HepG2 (cell line): Measurements from ENCODE around the gene LMAN2. TPM values are rescaled to one million over a fixed set of nuclear protein-coding genes. Genes with fewer than 3 reads are reported as not detected.

ENCODE experiments used
- ATF7-NPFF ChIP-seq: sonication (generic); formaldehyde crosslinking; IDR thresholded peaks from 2 replicates; pipeline ENCODE4 v1.8.1; 2023; ENCODE audit warnings: mild to moderate bottlenecking, low read depth, missing genetic modification reagents, moderate library complexity
- HNRNPLL ChIP-seq: fragments of 200-400 bp; formaldehyde crosslinking; IDR thresholded peaks from 2 replicates; pipeline ENCODE4 v1.6.1; 2017; ENCODE audit warnings: mild to moderate bottlenecking, low read depth, low read length; ENCODE audit not compliant: poor library complexity, severe bottlenecking
- RXRB ChIP-seq: IDR thresholded peaks from 2 replicates; pipeline ENCODE4 v1.6.1; 2016; ENCODE audit warnings: borderline replicate concordance, missing genetic modification reagents, missing compliant biosample characterization
- ZMYM4 ChIP-seq: sonication (generic); formaldehyde crosslinking; IDR thresholded peaks from 2 replicates; pipeline ENCODE4 v1.8.1; 2023; ENCODE audit warnings: mild to moderate bottlenecking, missing genetic modification reagents
- ZNF224 ChIP-seq: sonication (generic); formaldehyde crosslinking; IDR thresholded peaks from 2 replicates; pipeline ENCODE4 v1.5.0; 2020; ENCODE audit warnings: mild to moderate bottlenecking, missing genetic modification reagents
- ZNF318 ChIP-seq: sonication (generic); formaldehyde crosslinking; IDR thresholded peaks from 2 replicates; pipeline ENCODE4 v1.4.0; 2020; ENCODE audit warnings: mild to moderate bottlenecking, missing genetic modification reagents
- ZNF589 ChIP-seq: sonication (generic); formaldehyde crosslinking; conservative IDR thresholded peaks from 2 replicates; pipeline ENCODE4 v1.8.0; 2022; ENCODE audit warnings: mild to moderate bottlenecking, moderate library complexity, missing genetic modification reagents
- ZNF674 ChIP-seq: sonication (generic); formaldehyde crosslinking; IDR thresholded peaks from 2 replicates; pipeline ENCODE4 v1.5.0; 2020; ENCODE audit warnings: low read depth, mild to moderate bottlenecking, missing genetic modification reagents
- ZNF766 ChIP-seq: sonication (generic); formaldehyde crosslinking; IDR thresholded peaks from 2 replicates; pipeline ENCODE4 v1.5.0; 2020; ENCODE audit warnings: missing genetic modification reagents, borderline replicate concordance
- polyA plus RNA-seq, 8 experiments: library from polyadenylated mRNA; depleted of rRNA in 3 of 8; stranded (reverse) in 7 of 8; unstranded in 1 of 8; fragments of >200 nt; fragmentation: Illumina TruSeq in 4 of 8; extraction: Trizol in 4 of 8; gene quantifications; 2 replicates each; pipeline versions ENCODE4 v1.2.1 to v1.2.3, GENCODE V29; 2011 to 2016; ENCODE audit warnings: low read depth in 4 of 8, missing spikeins in 1 of 8, mixed read lengths in 1 of 8; ENCODE audit not compliant: insufficient read depth in 1 of 8
- total RNA-seq, 5 experiments: library from RNA; depleted of rRNA; stranded (reverse); fragments of >200 nt; fragmentation: Illumina TruSeq; extraction: Trizol; gene quantifications; 2 replicates each; pipeline ENCODE4 v1.2.3, GENCODE V29; 2016; ENCODE audit warnings: low read depth in 1 of 5
- TF ChIP-seq, protein P1 (sequence below): sonication (generic); formaldehyde crosslinking; IDR thresholded peaks from 2 replicates; pipeline ENCODE4 v1.4.0; 2020; ENCODE audit warnings: mild to moderate bottlenecking, missing genetic modification reagents, borderline replicate concordance

Gene LMAN2
- total and polyA plus RNA-seq, 2 of the 13 experiments (the other 11 are each of a cell fraction or from before 2014, with no cell fraction given), result 191 to 197 TPM

- no peak for TF ChIP-seq ZNF318 (CRISPR knock-in tag)
- 0 out of 2 replicates have a peak, but pooled peaks have one; percentile 30 for TF ChIP-seq ZNF224 (CRISPR knock-in tag)
- TF ChIP-seq, protein P1, sequence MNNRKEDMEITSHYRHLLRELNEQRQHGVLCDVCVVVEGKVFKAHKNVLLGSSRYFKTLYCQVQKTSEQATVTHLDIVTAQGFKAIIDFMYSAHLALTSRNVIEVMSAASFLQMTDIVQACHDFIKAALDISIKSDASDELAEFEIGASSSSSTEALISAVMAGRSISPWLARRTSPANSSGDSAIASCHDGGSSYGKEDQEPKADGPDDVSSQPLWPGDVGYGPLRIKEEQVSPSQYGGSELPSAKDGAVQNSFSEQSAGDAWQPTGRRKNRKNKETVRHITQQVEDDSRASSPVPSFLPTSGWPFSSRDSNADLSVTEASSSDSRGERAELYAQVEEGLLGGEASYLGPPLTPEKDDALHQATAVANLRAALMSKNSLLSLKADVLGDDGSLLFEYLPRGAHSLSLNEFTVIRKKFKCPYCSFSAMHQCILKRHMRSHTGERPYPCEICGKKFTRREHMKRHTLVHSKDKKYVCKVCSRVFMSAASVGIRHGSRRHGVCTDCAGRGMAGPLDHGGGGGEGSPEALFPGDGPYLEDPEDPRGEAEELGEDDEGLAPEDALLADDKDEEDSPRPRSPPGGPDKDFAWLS (CRISPR knock-in tag), result no peak
- TF ChIP-seq ZMYM4 (CRISPR knock-in tag), result peak; percentile 79
- TF ChIP-seq RXRB (CRISPR knock-in tag), result peak; percentile 42; the same call in 1 of the 2 replicates
- TF ChIP-seq ZNF589 (CRISPR knock-in tag), result no peak
- 0 out of 2 replicates have a peak, but pooled peaks have one; percentile 62 for TF ChIP-seq ZNF674
- 0 out of 2 replicates have a peak, but pooled peaks have one; percentile 31 for TF ChIP-seq ZNF766 (CRISPR knock-in tag)
- TF ChIP-seq HNRNPLL, result peak; percentile 62
- TF ChIP-seq ATF7-NPFF (CRISPR knock-in tag), result peak; percentile 55; the same call in 1 of the 2 replicates
Observed at GRCh38 chr5:177351392-177352329, at the start of gene LMAN2 (continued).
